Heart right ventricle (tissue), 16 donors: ENCODE data around the gene SMCO3. TPM values are rescaled to one million over a fixed set of nuclear protein-coding genes. Genes with fewer than 3 reads are reported as not detected.

Experiments
- ATAC-seq, 8 donors: fragments of 200-7000 bp; cut with Tn5 transposase; one replicate each; pipeline ENCODE4 v1.9.1; 2020; ENCODE audit warnings: mild to moderate bottlenecking in 8 of 8, moderate library complexity in 8 of 8, moderate number of reproducible peaks in 1 of 8
- DNase-seq, 2 donors: peaks; one replicate each; pipeline ENCODE4 v3.0.0-alpha.2; 2020
- H3K27ac ChIP-seq, 10 donors: fragments of 200-600 bp; sonication (generic) in 2 of 10; one replicate each; pipeline versions ENCODE4 v1.5.0 to v1.8.0; 2020 to 2022; ENCODE audit warnings: mild to moderate bottlenecking in 3 of 10
- H3K27me3 ChIP-seq, 7 donors: fragments of 200-600 bp; one replicate each; pipeline ENCODE4 v1.8.0; 2021 to 2022; ENCODE audit warnings: mild to moderate bottlenecking in 2 of 7
- H3K36me3 ChIP-seq, 9 donors: fragments of 200-600 bp; sonication (generic) in 1 of 9; one replicate each; pipeline versions ENCODE4 v1.5.0 to v1.8.0; 2020 to 2022; ENCODE audit warnings: mild to moderate bottlenecking in 2 of 9
- H3K4me1 ChIP-seq, 9 donors: fragments of 200-600 bp; sonication (generic) in 1 of 9; one replicate each; pipeline versions ENCODE4 v1.5.0 to v1.8.0; 2020 to 2022; ENCODE audit warnings: mild to moderate bottlenecking in 4 of 9
- H3K4me3 ChIP-seq, 10 donors: fragments of 200-600 bp; sonication (generic) in 2 of 10; one replicate each; pipeline versions ENCODE4 v1.5.0 to v1.8.0; 2020 to 2022; ENCODE audit warnings: mild to moderate bottlenecking in 7 of 10, moderate library complexity in 2 of 10
- H3K9me3 ChIP-seq, 11 donors: fragments of 200-600 bp in 10 of 11; sonication (generic) in 2 of 11; one replicate each; pipeline versions ENCODE4 v1.5.0 to v1.8.0; 2013 to 2022; ENCODE audit warnings: mild to moderate bottlenecking in 2 of 11, control low read depth in 1 of 11, moderate library complexity in 1 of 11
- WGBS, 2 donors: extraction: QIAGEN DNeasy Blood & Tissue Kit; methylation state at CpG; one replicate each; pipeline ENCODE4 v1.1.7; 2013; ENCODE audit warnings: inconsistent platforms in 1 of 2; 5-methylcytosine and 5-hydroxymethylcytosine counted together
- intact Hi-C, 10 donors: fragments of 100-400 bp; cut with DNase I; formaldehyde crosslinking; loops; one replicate each; pipeline versions ENCODE4 v1.11.1 to v1.14.2; 2022
- polyA plus RNA-seq, 2 donors: library from polyadenylated mRNA; stranded (reverse); fragments of 200-250 nt; gene quantifications; one replicate each; pipeline ENCODE4 v1.2.3, GENCODE V29; 2013
- total RNA-seq, 10 donors: library from RNA; stranded (reverse); fragmentation: NEBNext Ultra II Directional in 3 of 10; extraction: Animal tissue kit (Norgen Biotek cat#: 25700) in 3 of 10; gene quantifications; one replicate each; pipeline versions ENCODE4 v1.2.1 to v1.2.4, GENCODE V29; 2021 to 2023
- TF ChIP-seq, protein P1 (sequence below), 9 donors: fragments of 200-600 bp; sonication (generic) in 2 of 9; IDR thresholded peaks; one replicate each; pipeline versions ENCODE4 v1.5.0 to v1.8.0; 2021 to 2022; ENCODE audit warnings: antibody characterized with exemption in 9 of 9, mild to moderate bottlenecking in 5 of 9, moderate library complexity in 1 of 9
- donor health status: Arrhythmogenic right ventricular cardiomyopathy.
- donor health status: ischemic (EF 13 %, LVEDD 7.1; RV severe dilation, severe dysfunction).
- donor health status: healthy with polysubstance abuse.
- donor health status: DM: no; HTN: yes; CAD: no.
- donor health status: DM: no; HTN: no; CAD: no.
- donor health status: ischemic (EF 25% LVEDD 6.9; RV normal size, moderate dysfunction).
- donor health status: ischemic (EF 25% LVEDD 5.7; RV mildly dilated, moderate dysfunction).
- donor health status: healthy.
- donor health status: DM: yes; HTN: yes; CAD: no.
- donor health status: Ischemic cardiomyopathy.
- donor health status: ischemic (EF 35%, LVEDD 5.7; RV mildly dilated, moderate dysfunction).
- donor health status: nonischemic (EF 11% LVEDD 7.7; RV severe dilation, severe dysfunction).
- donor health status: DM: yes; HTN: yes; CAD: no.
- donor health status: PGD.
- donor health status: ischemic (EF 29% LVEDD 5.4; RV normal size, mild dysfunction).
- donor health status: nonischemic (EF 23%, LVEDD 6.1; RV moderate dilation, normal function).

SMCO3 gene
- total and polyA plus RNA-seq, 12 donors = 0.10 to 1.3 (median 0.12) TPM; not detected in 5

- ATAC-seq (peak in 2 of 8 donors; percentile 29 to 30), DNase-seq (no peak)
- Histone ChIP-seq H3K27me3 (no peaks in the 10 kb centered on the region), H3K36me3 (peaks cover 0 to 100% (median 62%) of the 10 kb centered on the region in 9 donors), H3K4me3 (no peak overlapping the region), H3K4me1 (peaks cover 0 to 9% (median 0%) of the 10 kb centered on the region in 9 donors), H3K9me3 (no peaks in the 10 kb centered on the region), H3K27ac (peak overlapping the region in 1 of 10 donors; percentile 34)
- TF ChIP-seq, protein P1, sequence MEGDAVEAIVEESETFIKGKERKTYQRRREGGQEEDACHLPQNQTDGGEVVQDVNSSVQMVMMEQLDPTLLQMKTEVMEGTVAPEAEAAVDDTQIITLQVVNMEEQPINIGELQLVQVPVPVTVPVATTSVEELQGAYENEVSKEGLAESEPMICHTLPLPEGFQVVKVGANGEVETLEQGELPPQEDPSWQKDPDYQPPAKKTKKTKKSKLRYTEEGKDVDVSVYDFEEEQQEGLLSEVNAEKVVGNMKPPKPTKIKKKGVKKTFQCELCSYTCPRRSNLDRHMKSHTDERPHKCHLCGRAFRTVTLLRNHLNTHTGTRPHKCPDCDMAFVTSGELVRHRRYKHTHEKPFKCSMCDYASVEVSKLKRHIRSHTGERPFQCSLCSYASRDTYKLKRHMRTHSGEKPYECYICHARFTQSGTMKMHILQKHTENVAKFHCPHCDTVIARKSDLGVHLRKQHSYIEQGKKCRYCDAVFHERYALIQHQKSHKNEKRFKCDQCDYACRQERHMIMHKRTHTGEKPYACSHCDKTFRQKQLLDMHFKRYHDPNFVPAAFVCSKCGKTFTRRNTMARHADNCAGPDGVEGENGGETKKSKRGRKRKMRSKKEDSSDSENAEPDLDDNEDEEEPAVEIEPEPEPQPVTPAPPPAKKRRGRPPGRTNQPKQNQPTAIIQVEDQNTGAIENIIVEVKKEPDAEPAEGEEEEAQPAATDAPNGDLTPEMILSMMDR (IDR thresholded peaks at IDR 0.05) = no peak
- intact Hi-C loops = no loop called here
- WGBS, 2 donors = 62% methylated on average over 4 of the region's 4 CpGs
These were observed 18.9 kb downstream of the SMCO3 start for GRCh38 chr12:14795028-14795448.

DNA sequence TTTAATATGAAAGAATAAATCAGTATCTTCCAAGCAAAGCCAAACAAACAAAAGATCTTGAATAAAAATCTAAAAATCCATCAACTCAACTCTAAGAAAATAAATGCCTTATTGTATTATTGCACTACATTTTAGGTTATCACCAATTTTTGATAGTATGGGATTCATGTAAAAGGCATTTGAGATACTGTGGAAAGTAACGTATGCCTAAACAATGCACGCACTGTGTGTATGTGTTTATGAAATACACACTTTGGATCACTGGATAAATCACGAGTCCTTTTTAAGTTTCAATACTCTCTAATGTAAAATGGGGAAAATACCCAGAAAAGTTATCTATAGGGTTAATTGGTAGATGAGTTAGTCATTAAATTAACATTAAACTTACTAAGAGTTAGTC, 28.4 kb downstream of the SMCO3 start:
- Histone ChIP-seq H3K4me1 (peaks cover 0 to 10% (median 0%) of the 10 kb centered on the region in 9 donors), H3K27ac (no peak overlapping the region), H3K36me3 (peaks cover 0 to 70% (median 41%) of the 10 kb centered on the region in 9 donors), H3K9me3 (no peaks in the 10 kb centered on the region), H3K4me3 (no peak overlapping the region), H3K27me3 (no peaks in the 10 kb centered on the region)
- ATAC-seq (no peak), DNase-seq (no peak)
- 89 to 91% methylated on average over 3 of the region's 3 CpGs for WGBS, 2 donors
- TF ChIP-seq, protein P1 (IDR thresholded peaks at IDR 0.05) = no peak
- intact Hi-C loops = no loop called here

DNA sequence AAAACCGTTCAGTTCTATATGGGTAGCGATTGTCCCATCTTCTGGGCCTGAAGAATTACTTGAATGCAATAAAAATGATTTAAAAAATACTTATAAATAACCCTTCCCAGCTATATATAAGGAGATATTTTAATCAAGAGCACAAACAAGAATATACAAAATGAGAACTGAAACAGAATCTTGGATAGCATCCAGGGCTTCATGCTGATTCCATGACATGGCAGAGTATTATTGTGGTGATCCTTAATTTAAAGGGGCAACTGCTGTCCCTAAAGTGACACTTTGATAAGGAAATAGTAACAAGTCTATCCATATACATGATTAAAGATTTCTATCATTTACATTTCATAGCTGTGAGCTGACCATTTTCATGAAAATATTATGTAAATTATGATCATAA, 29.5 kb downstream of the SMCO3 start:
- H3K4me3 ChIP-seq = no peak overlapping the region
- peaks cover 0 to 59% (median 30%) of the 10 kb centered on the region in 9 donors for H3K36me3 ChIP-seq
- intact Hi-C loops = no loop called here
- H3K4me1 ChIP-seq = peaks cover 0 to 10% (median 0%) of the 10 kb centered on the region in 9 donors
- ATAC-seq (no peak), DNase-seq (no peak)
- H3K27ac ChIP-seq = peak overlapping the region in 1 of 10 donors; percentile 67
- WGBS, 2 donors = 94% methylated on average over 2 of the region's 2 CpGs
- TF ChIP-seq, protein P1 (IDR thresholded peaks at IDR 0.05) = no peak
- H3K9me3 ChIP-seq = no peaks in the 10 kb centered on the region
- H3K27me3 ChIP-seq = no peaks in the 10 kb centered on the region

GRCh38 chr12:14782756-14783155, 31.2 kb downstream of the SMCO3 start:
- TF ChIP-seq, protein P1 (IDR thresholded peaks at IDR 0.05) = no peak
- no peak for ATAC-seq
- no peaks in the 10 kb centered on the region for H3K27me3 ChIP-seq
- no peak overlapping the region for H3K4me3 ChIP-seq
- peaks cover 0 to 10% (median 0%) of the 10 kb centered on the region in 9 donors for H3K4me1 ChIP-seq
- DNase-seq = no peak
- intact Hi-C loops = no loop called here
- peaks cover 0 to 42% (median 14%) of the 10 kb centered on the region in 9 donors for H3K36me3 ChIP-seq
- no peak overlapping the region for H3K27ac ChIP-seq
- no peaks in the 10 kb centered on the region for H3K9me3 ChIP-seq
